K562 (cell line): Measurements from ENCODE around the gene LST1.
A peak's percentile ranks its signal among the peaks of the same experiment; 100 is the strongest.

Experiments
- SMARCA4 ChIP-seq: fragments of 450-650 bp; IDR thresholded peaks from 2 replicates; pipeline ENCODE4 v1.6.1; 2016
- SRSF3 ChIP-seq: fragments of 200-400 bp; formaldehyde crosslinking; IDR thresholded peaks from 2 replicates; pipeline ENCODE4 v1.6.1; 2016; ENCODE audit warnings: mild to moderate bottlenecking, low read length, moderate library complexity; ENCODE audit not compliant: insufficient read depth
- ZNF175 ChIP-seq: fragments of 200-800 bp; sonication (Bioruptor generic); IDR thresholded peaks from 2 replicates; pipeline ENCODE4 v1.6.1; 2016; ENCODE audit warnings: low read depth, mild to moderate bottlenecking, missing genetic modification characterization, missing compliant biosample characterization
- ZNF444 ChIP-seq: fragments of 250-450 bp; sonication (Bioruptor Pico); IDR thresholded peaks from 2 replicates; pipeline ENCODE4 v1.4.0; 2020; ENCODE audit warnings: mild to moderate bottlenecking, moderate library complexity
- TF ChIP-seq, protein P1 (sequence below), 2 experiments: fragments of 450-650 bp; conservative IDR thresholded peaks; 2 replicates each; pipeline ENCODE4 v1.6.1; 2017; ENCODE audit warnings: mild to moderate bottlenecking in 2 of 2, moderate library complexity in 2 of 2

DNA sequence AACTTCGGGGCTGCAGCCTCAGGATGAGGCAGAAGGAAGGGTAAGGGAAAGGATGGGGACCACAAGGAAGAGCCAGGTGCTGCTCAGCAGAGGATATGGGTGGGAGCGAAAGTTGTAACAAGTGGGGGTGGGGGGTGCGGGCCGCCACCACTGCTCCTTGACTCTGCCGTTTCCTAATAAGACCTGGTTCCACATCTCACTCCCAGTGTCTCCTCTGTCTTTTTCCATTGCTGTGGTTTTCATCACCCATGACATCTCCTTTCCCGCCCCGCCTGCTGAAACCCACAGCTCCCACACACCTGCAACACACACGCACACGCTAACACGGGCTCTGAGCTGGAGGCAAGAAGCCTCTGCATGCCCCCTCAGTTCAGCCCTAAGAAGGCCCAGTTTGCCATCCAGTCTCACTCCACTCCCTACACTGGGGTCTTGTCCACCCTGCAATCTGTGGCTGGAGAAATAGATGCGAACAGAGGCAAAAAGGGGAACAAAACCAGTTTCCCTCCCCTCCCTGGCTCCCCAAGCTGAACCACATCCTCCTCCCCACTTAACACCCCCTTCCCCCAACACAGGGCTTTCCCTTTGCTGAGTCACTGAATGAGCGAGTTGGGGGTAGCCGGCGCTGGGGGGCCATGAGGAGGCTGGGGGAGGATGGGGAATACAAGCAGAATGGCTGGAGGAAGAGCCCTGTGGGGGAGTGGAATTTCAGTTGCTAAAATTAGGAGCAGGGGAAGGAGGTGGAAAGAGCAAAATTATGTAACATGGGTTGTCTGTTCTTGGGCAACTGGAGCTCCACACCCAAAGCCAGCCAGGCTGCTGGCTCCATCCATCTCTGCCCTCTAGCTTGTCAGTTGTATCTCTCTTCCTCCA, 27.2 kb upstream of the LST1 start:
- no peak for TF ChIP-seq SRSF3
- TF ChIP-seq ZNF175 (CRISPR knock-in tag): peak; percentile 66
- peak; percentile 61 for TF ChIP-seq SMARCA4
- no peak for TF ChIP-seq ZNF444 (CRISPR knock-in tag)
- TF ChIP-seq, protein P1, sequence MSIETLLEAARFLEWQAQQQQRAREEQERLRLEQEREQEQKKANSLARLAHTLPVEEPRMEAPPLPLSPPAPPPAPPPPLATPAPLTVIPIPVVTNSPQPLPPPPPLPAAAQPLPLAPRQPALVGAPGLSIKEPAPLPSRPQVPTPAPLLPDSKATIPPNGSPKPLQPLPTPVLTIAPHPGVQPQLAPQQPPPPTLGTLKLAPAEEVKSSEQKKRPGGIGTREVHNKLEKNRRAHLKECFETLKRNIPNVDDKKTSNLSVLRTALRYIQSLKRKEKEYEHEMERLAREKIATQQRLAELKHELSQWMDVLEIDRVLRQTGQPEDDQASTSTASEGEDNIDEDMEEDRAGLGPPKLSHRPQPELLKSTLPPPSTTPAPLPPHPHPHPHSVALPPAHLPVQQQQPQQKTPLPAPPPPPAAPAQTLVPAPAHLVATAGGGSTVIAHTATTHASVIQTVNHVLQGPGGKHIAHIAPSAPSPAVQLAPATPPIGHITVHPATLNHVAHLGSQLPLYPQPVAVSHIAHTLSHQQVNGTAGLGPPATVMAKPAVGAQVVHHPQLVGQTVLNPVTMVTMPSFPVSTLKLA (conservative IDR thresholded peaks at IDR 0.05): peak in 1 of 2 experiments; percentile 32; a peak in 1 of 4 replicates
